A673 (cell line): ENCODE measurements around the gene STPG2. TPM values are rescaled to one million over a fixed set of nuclear protein-coding genes. Genes with fewer than 3 reads are reported as not detected.

Experiments used
- BruUV-seq: library from RNA; stranded (reverse); fragments of 400-500 nt; replicated peaks from 2 replicates; lab custom pipeline; 2021; lab: Mats Ljungman, UMichigan
- CTCF ChIA-PET: fragments of 300-600 bp; sonication (Branson Sonifier 250); formaldehyde crosslinking; loops from one replicate; lab custom pipeline; 2022; ENCODE audit warnings: antibody characterized with exemption; lab: Charles Lee
- POLR2A ChIA-PET: fragments of 300-600 bp; sonication (Branson Sonifier 250); formaldehyde crosslinking; loops from one replicate; lab custom pipeline; 2022; ENCODE audit warnings: antibody characterized with exemption; ENCODE audit not compliant: low non-redundant PET; lab: Charles Lee
- DNase-seq: peaks from one replicate; pipeline ENCODE4 v3.0.0-alpha.2; 2015; ENCODE audit warnings: low spot score
- H3K27ac ChIP-seq: fragments of 200-600 bp; sonication (generic); 2 replicates; pipeline ENCODE4 v1.5.1; 2016; ENCODE audit warnings: mixed run types, low read depth, mild to moderate bottlenecking, mixed read lengths, antibody characterized with exemption, low read length; ENCODE audit not compliant: poor library complexity, severe bottlenecking
- H3K27me3 ChIP-seq: fragments of 200-600 bp; sonication (generic); replicated peaks from 2 replicates; pipeline ENCODE4 v1.6.1; 2017; ENCODE audit warnings: mixed run types, low read depth, mild to moderate bottlenecking, mixed read lengths, antibody characterized with exemption, low read length; ENCODE audit not compliant: insufficient read depth, poor library complexity
- H3K36me3 ChIP-seq: fragments of 200-600 bp; sonication (generic); 2 replicates; pipeline ENCODE4 v1.6.1; 2016; ENCODE audit warnings: mixed run types, mild to moderate bottlenecking, mixed read lengths, antibody characterized with exemption, low read length; ENCODE audit not compliant: insufficient read depth, poor library complexity, severe bottlenecking
- H3K4me1 ChIP-seq: fragments of 200-600 bp; sonication (generic); 2 replicates; pipeline ENCODE4 v1.6.1; 2017; ENCODE audit warnings: mixed run types, mild to moderate bottlenecking, mixed read lengths, antibody characterized with exemption, low read length; ENCODE audit not compliant: insufficient read depth, poor library complexity, severe bottlenecking
- H3K4me3 ChIP-seq: fragments of 200-600 bp; sonication (generic); 2 replicates; pipeline ENCODE4 v1.5.1; 2016; ENCODE audit warnings: low read depth, mixed run types, mild to moderate bottlenecking, mixed read lengths, low read length; ENCODE audit not compliant: poor library complexity, severe bottlenecking
- H3K9me3 ChIP-seq: fragments of 200-600 bp; sonication (generic); 2 replicates; pipeline ENCODE4 v1.6.1; 2016; ENCODE audit warnings: mixed run types, low read depth, mild to moderate bottlenecking, mixed read lengths, antibody characterized with exemption, low read length; ENCODE audit not compliant: poor library complexity, severe bottlenecking
- EZH2 ChIP-seq: fragments of 200-600 bp; sonication (generic); IDR thresholded peaks from 2 replicates; pipeline ENCODE4 v1.6.1; 2017; ENCODE audit warnings: borderline replicate concordance, low read depth, mild to moderate bottlenecking, mixed read lengths, antibody characterized with exemption, low read length; ENCODE audit not compliant: poor library complexity, severe bottlenecking
- intact Hi-C: fragments of 100-400 bp; cut with micrococcal nuclease; formaldehyde crosslinking; loops from one replicate; pipeline ENCODE4 v1.10.0; 2022; ENCODE audit not compliant: unreplicated experiment
- total RNA-seq: library from RNA; stranded (reverse); gene quantifications from 2 replicates; pipeline ENCODE4 v1.2.3, GENCODE V29; 2021
- TF ChIP-seq, protein P1 (sequence below): fragments of 300-800, 200-600 bp; sonication (generic); conservative IDR thresholded peaks from 2 replicates; pipeline ENCODE4 v1.5.1; 2017; ENCODE audit warnings: low read depth, mild to moderate bottlenecking, antibody characterized with exemption, low read length, moderate library complexity, mixed read lengths

STPG2 gene
- total RNA-seq, 1 experiment from 2014 or later: not detected

DNA sequence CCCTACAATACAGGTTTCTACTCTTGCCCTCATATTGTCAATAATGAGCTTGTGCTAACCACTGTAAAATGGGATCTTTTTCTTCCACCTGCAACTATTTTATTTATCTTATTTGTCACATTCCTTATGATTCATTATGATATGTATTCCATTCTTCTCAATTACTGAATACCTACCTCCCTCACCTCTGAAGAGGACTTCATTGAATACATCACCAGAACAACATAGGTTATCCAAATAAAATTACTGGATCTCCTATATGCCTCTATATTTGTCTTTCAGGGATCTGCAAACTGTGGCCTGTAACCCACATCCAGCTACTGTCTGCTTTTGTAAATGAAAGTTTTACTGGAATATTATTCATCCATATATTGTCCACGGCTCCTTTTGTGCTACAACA is 41.3 kb downstream of the STPG2 start:
- Histone ChIP-seq H3K4me3 (no peak overlapping the region), H3K27me3 (no peaks in the 10 kb centered on the region), H3K27ac (no peak overlapping the region), H3K36me3 (no peaks in the 10 kb centered on the region), H3K4me1 (no peaks in the 10 kb centered on the region), H3K9me3 (no peaks in the 10 kb centered on the region)
- TF ChIP-seq EZH2: no peak
- DNase-seq: no peak
- BruUV-seq: no TSS peak
- CTCF ChIA-PET: no interaction called here
- POLR2A ChIA-PET: no interaction called here
- intact Hi-C loops: no loop called here

DNA sequence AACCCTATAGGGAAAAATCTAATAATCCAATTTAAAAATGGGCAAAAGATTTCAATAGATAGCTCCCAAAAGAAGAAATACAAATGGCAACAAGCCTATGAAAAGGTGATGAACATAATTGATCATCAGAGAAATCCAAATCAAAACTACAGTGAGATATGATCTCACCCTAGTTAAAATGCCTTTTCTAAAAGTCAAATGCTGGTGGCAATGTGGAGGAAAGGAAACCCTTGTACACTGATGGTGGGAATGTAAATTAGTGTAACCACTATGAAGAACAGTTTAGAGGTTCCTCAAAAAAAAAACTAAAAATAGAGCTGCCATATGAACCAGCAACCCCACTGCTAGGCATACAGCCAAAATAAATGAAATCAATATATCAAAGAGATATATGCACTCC is 44.5 kb downstream of the STPG2 start:
- DNase-seq: no peak
- ChIA-PET POLR2A (no interaction called here), CTCF (no interaction called here)
- BruUV-seq: no TSS peak
- TF ChIP-seq, protein P1, sequence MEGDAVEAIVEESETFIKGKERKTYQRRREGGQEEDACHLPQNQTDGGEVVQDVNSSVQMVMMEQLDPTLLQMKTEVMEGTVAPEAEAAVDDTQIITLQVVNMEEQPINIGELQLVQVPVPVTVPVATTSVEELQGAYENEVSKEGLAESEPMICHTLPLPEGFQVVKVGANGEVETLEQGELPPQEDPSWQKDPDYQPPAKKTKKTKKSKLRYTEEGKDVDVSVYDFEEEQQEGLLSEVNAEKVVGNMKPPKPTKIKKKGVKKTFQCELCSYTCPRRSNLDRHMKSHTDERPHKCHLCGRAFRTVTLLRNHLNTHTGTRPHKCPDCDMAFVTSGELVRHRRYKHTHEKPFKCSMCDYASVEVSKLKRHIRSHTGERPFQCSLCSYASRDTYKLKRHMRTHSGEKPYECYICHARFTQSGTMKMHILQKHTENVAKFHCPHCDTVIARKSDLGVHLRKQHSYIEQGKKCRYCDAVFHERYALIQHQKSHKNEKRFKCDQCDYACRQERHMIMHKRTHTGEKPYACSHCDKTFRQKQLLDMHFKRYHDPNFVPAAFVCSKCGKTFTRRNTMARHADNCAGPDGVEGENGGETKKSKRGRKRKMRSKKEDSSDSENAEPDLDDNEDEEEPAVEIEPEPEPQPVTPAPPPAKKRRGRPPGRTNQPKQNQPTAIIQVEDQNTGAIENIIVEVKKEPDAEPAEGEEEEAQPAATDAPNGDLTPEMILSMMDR: no peak
- TF ChIP-seq EZH2: no peak
- intact Hi-C loops: no loop called here
- Histone ChIP-seq H3K9me3 (no peaks in the 10 kb centered on the region), H3K27me3 (no peaks in the 10 kb centered on the region), H3K4me1 (no peaks in the 10 kb centered on the region), H3K4me3 (no peak overlapping the region), H3K36me3 (no peaks in the 10 kb centered on the region), H3K27ac (no peak overlapping the region)

DNA sequence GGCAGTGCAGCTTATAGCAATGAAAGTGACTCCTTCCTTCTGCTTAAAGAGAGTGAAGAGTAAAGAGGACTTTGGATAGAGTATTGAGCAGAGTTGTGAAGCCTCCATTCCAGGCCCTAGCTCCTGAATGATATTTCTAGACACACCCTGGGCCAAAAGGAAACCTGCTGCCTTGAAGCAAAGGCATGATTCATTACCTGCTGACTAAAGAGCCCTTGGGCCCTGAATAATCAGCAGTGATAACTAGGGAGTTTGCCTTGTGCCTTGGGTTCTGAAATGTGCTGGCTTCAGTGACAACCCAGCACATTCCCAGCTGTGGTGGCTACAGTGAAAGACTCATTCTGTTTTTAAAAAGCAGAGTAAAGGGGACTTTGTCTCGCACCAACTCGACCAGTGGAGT is 49.2 kb downstream of the STPG2 start:
- Histone ChIP-seq H3K4me1 (no peaks in the 10 kb centered on the region), H3K9me3 (no peaks in the 10 kb centered on the region), H3K36me3 (no peaks in the 10 kb centered on the region), H3K27ac (no peak overlapping the region), H3K4me3 (no peak overlapping the region), H3K27me3 (no peaks in the 10 kb centered on the region)
- no TSS peak for BruUV-seq
- ChIA-PET CTCF (no interaction called here), POLR2A (no interaction called here)
- DNase-seq: no peak
- TF ChIP-seq, protein P1: no peak
- no peak for TF ChIP-seq EZH2
- intact Hi-C loops: no loop called here

DNA sequence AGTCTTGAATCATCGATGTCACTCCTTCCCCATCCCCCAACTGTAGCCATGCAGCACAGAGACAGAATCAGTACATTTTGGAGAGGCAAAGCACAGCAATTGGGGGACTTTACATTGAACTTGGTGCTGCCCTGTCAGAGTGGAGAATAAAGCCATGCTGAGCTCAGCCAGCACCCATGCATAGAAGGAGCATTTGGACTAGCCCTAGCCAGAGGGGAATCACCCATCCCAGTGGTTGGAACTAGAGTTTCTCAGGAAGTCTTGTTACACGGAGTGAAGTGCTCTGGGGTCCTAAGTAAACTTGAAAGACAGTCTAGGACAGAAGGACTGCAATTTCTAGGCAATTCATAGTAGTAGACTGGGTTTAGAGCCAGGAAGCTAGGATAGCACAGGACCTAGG is 49.6 kb downstream of the STPG2 start:
- CTCF ChIA-PET: no interaction called here
- H3K36me3 ChIP-seq: no peaks in the 10 kb centered on the region

More for the DNA sequence above, 49.6 kb downstream of the STPG2 start:
- H3K9me3 ChIP-seq: no peaks in the 10 kb centered on the region
- H3K4me3 ChIP-seq: no peak overlapping the region
- no peak for DNase-seq
- no peak overlapping the region for H3K27ac ChIP-seq
- intact Hi-C loops: no loop called here
- H3K27me3 ChIP-seq: no peaks in the 10 kb centered on the region
- BruUV-seq: no TSS peak
- POLR2A ChIA-PET: no interaction called here
- no peaks in the 10 kb centered on the region for H3K4me1 ChIP-seq
- TF ChIP-seq EZH2: no peak
- TF ChIP-seq, protein P1: no peak
